GM18873 (cell line): Measurements from ENCODE around the gene ARFGAP1.

Experiments
- ATAC-seq: cut with Tn5 transposase; IDR thresholded peaks from one replicate; pipeline ENCODE4 v1.9.1; 2021; ENCODE audit warnings: mild to moderate bottlenecking, moderate library complexity, moderate number of reproducible peaks; ENCODE audit not compliant: unreplicated experiment, low FRiP score

Gene ARFGAP1

GRCh38 chr20:63317061-63317460, 44.4 kb downstream of the ARFGAP1 start:
- no peak for ATAC-seq

DNA sequence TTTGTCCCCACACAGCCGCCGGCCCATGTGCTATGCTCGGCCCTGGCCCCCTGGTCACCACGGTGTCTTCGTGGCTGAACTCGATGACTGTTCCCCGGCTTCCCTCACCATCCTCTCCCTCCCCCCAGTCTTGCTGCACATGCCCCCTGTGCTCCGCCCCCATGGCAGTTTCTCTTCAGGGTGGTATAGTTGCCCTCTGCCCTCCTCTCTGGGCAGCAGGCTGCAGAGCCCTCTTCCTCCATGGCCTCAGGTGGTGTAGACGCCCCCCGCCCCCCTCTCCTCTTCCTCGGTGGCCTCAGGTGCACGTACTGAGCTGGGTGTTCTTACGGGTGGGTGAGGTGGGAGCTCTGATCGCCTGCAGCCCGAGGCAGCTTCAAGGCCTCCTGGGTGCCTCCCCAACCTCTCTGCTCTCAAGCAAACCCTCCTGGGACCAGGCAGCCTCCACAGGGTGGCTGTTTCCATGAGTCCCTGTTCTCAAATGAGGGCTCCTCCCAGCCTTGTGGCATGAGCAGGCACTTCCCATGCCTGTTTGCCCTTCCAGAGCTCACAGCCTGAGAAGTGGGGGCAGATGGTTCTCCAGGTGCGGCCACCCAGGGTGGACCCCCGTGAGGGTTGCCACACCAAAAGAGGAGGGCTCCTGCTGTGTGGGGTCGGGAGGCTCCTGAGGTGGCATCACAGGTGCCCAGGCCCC, 45.1 kb downstream of the ARFGAP1 start:
- ATAC-seq = no peak

DNA sequence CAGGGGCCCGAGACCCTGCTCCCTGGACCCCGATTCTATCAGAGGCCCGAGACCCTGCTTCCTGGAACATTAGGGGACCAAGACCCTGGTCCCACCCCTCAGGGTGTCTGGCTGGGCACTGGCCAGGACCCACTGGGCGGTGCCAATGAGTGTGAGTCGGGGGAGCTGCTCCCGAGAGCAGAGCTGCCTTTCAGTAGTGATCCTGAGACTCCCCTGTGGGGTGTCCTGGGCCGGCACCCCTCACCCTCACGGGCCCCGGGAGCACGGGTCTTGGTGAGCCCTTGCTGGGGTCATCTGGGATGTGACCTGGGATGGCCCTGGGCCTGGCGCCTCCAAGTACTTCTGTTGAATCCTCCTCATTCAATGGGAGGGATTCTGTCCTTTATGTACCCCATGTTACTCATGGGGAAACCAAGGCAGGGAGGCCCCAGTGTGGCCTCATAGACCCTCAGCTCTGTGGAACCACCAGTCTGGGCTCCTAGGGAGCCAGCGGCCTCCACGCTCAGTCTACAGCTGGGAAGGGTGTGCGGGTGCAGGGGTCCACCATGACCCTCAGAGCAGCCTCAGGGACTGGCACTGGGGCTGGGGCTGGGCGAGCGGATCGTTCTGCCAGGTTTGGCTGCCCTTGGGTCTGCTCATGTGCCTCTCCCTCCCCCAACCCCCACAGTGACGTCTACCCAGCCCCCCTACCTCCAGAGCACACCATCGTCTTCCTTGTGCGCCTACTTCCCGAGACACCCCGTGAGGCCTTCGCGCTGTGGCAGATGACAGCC, 46.0 kb downstream of the ARFGAP1 start:
- no peak for ATAC-seq

DNA sequence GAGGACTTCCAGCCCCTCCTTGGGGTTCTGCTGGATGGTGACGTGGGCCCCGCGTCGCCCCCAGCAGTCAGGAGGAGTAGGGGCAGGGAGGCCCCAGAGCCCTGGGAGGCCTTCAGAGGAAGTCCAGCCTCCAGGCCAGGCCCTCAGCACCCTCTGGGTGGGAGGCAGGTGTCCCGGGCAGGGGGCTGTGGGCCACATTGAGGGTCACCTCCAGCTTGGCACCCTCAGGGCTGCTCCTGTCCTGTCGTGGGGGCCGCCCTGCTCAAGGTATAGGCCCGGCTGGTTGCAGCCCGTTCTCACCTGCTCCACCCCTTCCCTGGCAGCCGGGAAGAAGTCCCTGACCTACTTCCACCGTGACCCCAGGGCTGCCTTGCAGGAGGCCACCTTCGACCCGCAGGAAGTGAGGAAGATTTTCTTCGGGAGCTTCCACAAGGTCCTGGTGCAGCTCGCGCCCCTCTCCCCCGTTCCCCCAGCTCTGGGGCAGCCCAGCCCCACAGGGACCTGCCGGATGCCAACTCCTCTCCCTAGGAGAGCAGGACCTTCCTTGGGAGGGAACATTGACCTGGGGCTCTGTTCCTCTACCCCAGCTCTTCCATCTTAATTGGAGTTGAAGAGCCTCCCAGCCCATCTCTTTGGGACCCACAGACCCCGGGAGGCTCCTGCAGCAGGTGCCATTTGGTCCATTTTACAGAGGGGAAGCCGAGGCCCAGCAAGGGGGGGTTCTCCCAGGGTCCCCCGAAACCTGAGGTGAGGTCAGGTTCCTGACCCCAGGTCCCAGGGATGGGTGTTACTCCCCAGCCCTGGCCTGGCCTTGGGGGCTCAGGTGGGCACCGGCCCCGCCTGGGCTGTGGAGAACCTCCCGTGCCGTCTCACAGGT, 46.8 kb downstream of the ARFGAP1 start:
- ATAC-seq = no peak

DNA sequence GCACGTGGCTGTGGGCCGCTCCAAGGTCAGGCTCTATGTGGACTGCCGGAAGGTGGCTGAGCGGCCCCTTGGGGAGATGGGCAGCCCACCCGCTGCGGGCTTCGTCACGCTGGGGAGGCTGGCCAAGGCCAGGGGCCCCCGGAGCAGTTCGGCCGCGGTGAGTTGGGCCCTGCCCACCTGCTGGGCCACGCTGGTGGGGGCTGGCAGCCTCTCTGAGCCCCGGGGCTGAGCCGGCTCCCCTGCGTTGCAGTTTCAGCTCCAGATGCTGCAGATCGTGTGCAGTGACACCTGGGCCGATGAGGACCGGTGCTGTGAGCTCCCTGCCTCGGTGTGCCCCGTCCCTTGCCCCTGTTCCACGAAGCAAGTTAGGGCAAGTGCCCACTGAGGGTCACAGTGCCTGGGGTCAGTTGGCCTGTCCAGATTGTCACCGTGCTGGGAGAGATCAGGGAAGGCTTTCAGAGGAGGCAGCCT, 47.5 kb downstream of the ARFGAP1 start:
- no peak for ATAC-seq

DNA sequence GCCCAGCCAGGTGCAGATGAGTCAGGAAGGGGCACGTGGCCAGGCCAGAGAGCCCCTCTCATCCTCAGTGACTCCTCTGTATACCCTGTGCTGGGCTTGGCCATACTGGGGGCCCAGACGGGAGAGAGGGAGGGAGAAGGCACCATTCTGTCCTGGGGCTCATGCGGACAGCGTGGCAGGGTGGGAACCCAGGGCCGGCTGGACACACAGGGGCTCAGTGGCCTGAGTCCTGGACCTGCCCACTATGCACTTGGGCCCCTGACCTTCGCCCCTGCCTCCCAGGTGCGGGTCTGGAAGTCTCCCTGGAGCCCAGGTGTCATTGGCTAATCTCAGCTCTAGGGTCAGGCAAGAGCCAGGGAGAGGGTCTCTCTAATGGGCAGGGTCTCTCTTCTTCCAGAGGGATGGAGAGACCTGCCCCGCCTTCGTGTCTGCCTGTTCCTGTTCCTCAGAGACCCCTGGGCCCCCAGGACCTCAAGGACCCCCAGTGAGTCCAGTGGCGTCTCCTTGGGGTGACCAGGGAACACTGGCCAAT, 48.1 kb downstream of the ARFGAP1 start:
- ATAC-seq = no peak

DNA sequence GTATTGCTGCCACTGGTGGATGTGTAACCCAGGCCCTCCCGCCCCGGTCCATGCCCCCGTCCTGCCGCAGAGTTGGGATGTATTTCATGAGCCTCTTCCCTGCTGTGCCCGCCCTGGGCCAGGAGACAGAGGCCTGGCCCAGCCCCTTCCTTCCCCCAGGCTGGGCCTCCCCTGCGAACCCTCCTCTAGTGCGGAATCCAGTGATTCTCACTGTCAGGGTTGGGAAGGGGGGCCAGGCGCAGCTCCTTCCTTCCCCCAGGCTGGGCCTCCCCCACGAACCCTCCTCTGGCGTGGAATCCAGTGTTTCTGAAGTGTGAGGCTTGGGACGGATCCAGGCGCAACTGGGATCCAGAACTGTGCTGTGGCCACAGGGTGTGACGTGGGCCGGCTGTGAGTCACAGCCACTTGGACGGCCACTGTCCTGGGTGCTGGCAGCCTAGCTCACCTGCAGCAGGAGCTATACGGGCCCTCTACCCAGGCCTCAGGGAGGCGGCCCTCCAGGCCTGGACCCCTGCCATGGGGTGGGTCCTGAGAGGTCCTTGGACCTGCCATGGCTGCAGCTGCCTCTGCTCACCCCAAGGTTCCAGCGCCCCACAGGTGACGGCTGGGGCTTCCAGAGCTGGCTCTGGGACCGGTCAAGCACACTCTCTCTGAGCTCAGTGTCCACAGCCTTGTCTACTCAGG, 48.7 kb downstream of the ARFGAP1 start:
- ATAC-seq = no peak

GRCh38 chr20:63322146-63322932, 49.7 kb downstream of the ARFGAP1 start:
- no peak for ATAC-seq

- ATAC-seq = no peak
These were observed 50.3 kb downstream of the ARFGAP1 start for GRCh38 chr20:63322933-63323273.

GRCh38 chr20:63323357-63323981, 50.9 kb downstream of the ARFGAP1 start:
- ATAC-seq = no peak

GRCh38 chr20:63325021-63325471, 52.4 kb downstream of the ARFGAP1 start:
- no peak for ATAC-seq

GRCh38 chr20:63325554-63326313, 53.1 kb downstream of the ARFGAP1 start:
- ATAC-seq = no peak

- no peak for ATAC-seq
These were observed 54.0 kb downstream of the ARFGAP1 start for GRCh38 chr20:63326314-63327230.

- no peak for ATAC-seq
These were observed 54.7 kb downstream of the ARFGAP1 start for GRCh38 chr20:63327231-63327745.

- ATAC-seq = no peak
These were observed 55.5 kb downstream of the ARFGAP1 start for GRCh38 chr20:63328026-63328700.

DNA sequence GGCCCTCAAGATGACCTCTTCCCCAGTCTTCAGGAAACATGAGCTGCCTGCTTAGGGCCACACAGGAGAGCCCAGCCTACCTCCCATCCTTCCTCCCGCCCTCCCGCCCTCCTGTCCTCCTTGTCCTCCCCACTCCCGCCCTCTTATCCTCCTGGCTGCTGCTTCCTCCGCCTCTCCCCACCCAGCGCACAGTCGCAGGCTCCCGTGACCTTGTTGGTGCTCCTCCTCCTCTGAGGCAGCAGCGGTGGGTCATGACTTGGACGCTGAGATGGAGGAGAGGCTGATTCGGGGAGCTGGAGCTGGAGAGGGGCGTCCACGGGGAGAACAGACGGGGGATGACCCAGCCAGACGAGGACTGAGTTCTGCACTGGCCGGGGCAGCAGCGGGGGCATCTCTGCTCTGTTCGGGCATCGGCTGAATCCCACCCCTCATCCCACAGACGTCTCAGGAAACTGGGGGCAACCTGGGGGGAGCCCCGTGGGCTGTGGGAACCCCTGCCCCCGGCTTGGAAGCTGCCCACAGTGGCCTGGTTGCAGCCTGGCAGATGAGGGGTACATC, 56.2 kb downstream of the ARFGAP1 start:
- no peak for ATAC-seq
